Activated CD4-positive, alpha-beta T cell treated with anti-CD3 and anti-CD28 coated beads, Interleukin-2, amount 10 ng/mL, durations not matched to agents 24 days and 14 days (primary cell): Measurements from ENCODE around the gene SPINK4. TPM values are rescaled to one million over a fixed set of nuclear protein-coding genes. Genes with fewer than 3 reads are reported as not detected.

Source experiments
- DNase-seq: peaks from one replicate; pipeline ENCODE4 v3.0.0; 2022
- H3K27ac Mint-ChIP-seq: one replicate; pipeline ENCODE4 v1.8.0; 2022; ENCODE audit warnings: mild to moderate bottlenecking, mixed read lengths
- H3K27me3 Mint-ChIP-seq: one replicate; pipeline ENCODE4 v1.8.0; 2022; ENCODE audit warnings: mixed read lengths
- H3K36me3 Mint-ChIP-seq: one replicate; pipeline ENCODE4 v1.8.0; 2022; ENCODE audit warnings: low read depth, mild to moderate bottlenecking, mixed read lengths
- H3K4me1 Mint-ChIP-seq: one replicate; pipeline ENCODE4 v1.8.0; 2021; ENCODE audit warnings: mixed read lengths
- H3K4me3 Mint-ChIP-seq: one replicate; pipeline ENCODE4 v1.8.0; 2022; ENCODE audit warnings: mild to moderate bottlenecking, moderate library complexity, mixed read lengths
- H3K9me3 Mint-ChIP-seq: one replicate; pipeline ENCODE4 v1.8.0; 2021; ENCODE audit warnings: mixed read lengths
- intact Hi-C: fragments of 100-400 bp; cut with micrococcal nuclease; formaldehyde crosslinking; loops from one replicate; pipeline ENCODE4 v1.15.1; 2023
- total RNA-seq: library from RNA; stranded (reverse); gene quantifications from 2 replicates; pipeline ENCODE4 v1.2.3, GENCODE V29; 2022

SPINK4 gene
- total RNA-seq, 1 donor from 2014 or later: not detected

GRCh38 chr9:33255471-33255870 is 15.5 kb downstream of the SPINK4 start:
- H3K36me3 Mint-ChIP-seq: peaks cover 67% of the 10 kb centered on the region
- H3K9me3 Mint-ChIP-seq: no peaks in the 10 kb centered on the region
- DNase-seq: no peak
- no peak overlapping the region for H3K27ac Mint-ChIP-seq
- H3K27me3 Mint-ChIP-seq: no peaks in the 10 kb centered on the region
- H3K4me1 Mint-ChIP-seq: peaks cover 12% of the 10 kb centered on the region
- no peak overlapping the region for H3K4me3 Mint-ChIP-seq
- intact Hi-C loops: no loop called here

- H3K27ac Mint-ChIP-seq: no peak overlapping the region
- H3K4me1 Mint-ChIP-seq: peaks cover 14% of the 10 kb centered on the region
- intact Hi-C loops: no loop called here
- no peaks in the 10 kb centered on the region for H3K27me3 Mint-ChIP-seq
- no peaks in the 10 kb centered on the region for H3K9me3 Mint-ChIP-seq
- no peak for DNase-seq
- H3K36me3 Mint-ChIP-seq: peaks cover 73% of the 10 kb centered on the region
- H3K4me3 Mint-ChIP-seq: no peak overlapping the region
These were observed 16.3 kb downstream of the SPINK4 start for GRCh38 chr9:33256236-33256635.

GRCh38 chr9:33257276-33257675 is 17.3 kb downstream of the SPINK4 start:
- intact Hi-C loops: no loop called here
- Mint-ChIP-seq H3K27ac (no peak overlapping the region), H3K4me1 (peaks cover 14% of the 10 kb centered on the region), H3K4me3 (no peak overlapping the region), H3K27me3 (no peaks in the 10 kb centered on the region), H3K36me3 (peaks cover 79% of the 10 kb centered on the region), H3K9me3 (no peaks in the 10 kb centered on the region)
- DNase-seq: no peak

- H3K4me1 Mint-ChIP-seq: peaks cover 29% of the 10 kb centered on the region
- intact Hi-C loops: no loop called here
- H3K4me3 Mint-ChIP-seq: no peak overlapping the region
- H3K9me3 Mint-ChIP-seq: no peaks in the 10 kb centered on the region
- no peak overlapping the region for H3K27ac Mint-ChIP-seq
- no peaks in the 10 kb centered on the region for H3K27me3 Mint-ChIP-seq
- DNase-seq: no peak
- peaks cover 76% of the 10 kb centered on the region for H3K36me3 Mint-ChIP-seq
These were observed 20.4 kb downstream of the SPINK4 start for GRCh38 chr9:33260372-33260771.

- intact Hi-C loops: loop anchor here (1.0 kb wide), 6 partner anchors 27 to 238 kb away; partner anchors contain the start of genes B4GALT1, DNAJA1, NFX1 and SMU1
- Mint-ChIP-seq H3K27me3 (no peaks in the 10 kb centered on the region), H3K4me1 (peaks cover 56% of the 10 kb centered on the region), H3K9me3 (no peaks in the 10 kb centered on the region), H3K36me3 (peaks cover 74% of the 10 kb centered on the region), H3K27ac (peak overlapping the region; percentile 96), H3K4me3 (peak overlapping the region; percentile 97)
- DNase-seq: no peak
These were observed 23.4 kb downstream of the SPINK4 start for GRCh38 chr9:33263131-33264002.

GRCh38 chr9:33264003-33264472 is 24.1 kb downstream of the SPINK4 start:
- intact Hi-C loops: loop anchor here (1.0 kb wide), 6 partner anchors 26 to 239 kb away; partner anchors contain the start of genes B4GALT1, DNAJA1, NFX1 and SMU1
- peak overlapping the region; percentile 96 for H3K27ac Mint-ChIP-seq
- peaks cover 52% of the 10 kb centered on the region for H3K4me1 Mint-ChIP-seq
- no peaks in the 10 kb centered on the region for H3K27me3 Mint-ChIP-seq
- H3K36me3 Mint-ChIP-seq: peaks cover 71% of the 10 kb centered on the region
- H3K9me3 Mint-ChIP-seq: no peaks in the 10 kb centered on the region
- peak; percentile 86 for DNase-seq
- H3K4me3 Mint-ChIP-seq: peak overlapping the region; percentile 97

GRCh38 chr9:33264473-33265177 is 24.7 kb downstream of the SPINK4 start, which contains the start of the genes BAG1 and CHMP5:
BAG1 (minus strand) TSS chr9:33264708.
CHMP5 (plus strand) TSS chr9:33265049; CDS start chr9:33265079, 30 bp downstream.
- Mint-ChIP-seq H3K4me3 (peak within 1 kb of the TSS; percentile 97), H3K36me3 (peaks cover 66% of the 10 kb centered on the region), H3K4me1 (peaks cover 52% of the 10 kb centered on the region), H3K27ac (peak within 1 kb of the TSS; percentile 99), H3K9me3 (no peaks in the 10 kb centered on the region), H3K27me3 (no peaks in the 10 kb centered on the region)
- intact Hi-C loops: loop anchor here (1.0 kb wide), 6 partner anchors 26 to 239 kb away; partner anchors contain the start of genes B4GALT1, DNAJA1, NFX1 and SMU1
- peak; percentile 100 for DNase-seq

GRCh38 chr9:33265211-33265865 is 25.4 kb downstream of the SPINK4 start:
- H3K27me3 Mint-ChIP-seq: no peaks in the 10 kb centered on the region
- intact Hi-C loops: no loop called here
- H3K27ac Mint-ChIP-seq: peak overlapping the region; percentile 99
- peak overlapping the region; percentile 97 for H3K4me3 Mint-ChIP-seq
- no peak for DNase-seq
- H3K9me3 Mint-ChIP-seq: no peaks in the 10 kb centered on the region
- peaks cover 45% of the 10 kb centered on the region for H3K4me1 Mint-ChIP-seq
- H3K36me3 Mint-ChIP-seq: peaks cover 63% of the 10 kb centered on the region

GRCh38 chr9:33267151-33267767 is 27.3 kb downstream of the SPINK4 start:
- no peak for DNase-seq
- Mint-ChIP-seq H3K4me3 (peak overlapping the region; percentile 97), H3K27ac (peak overlapping the region; percentile 99), H3K9me3 (no peaks in the 10 kb centered on the region), H3K27me3 (no peaks in the 10 kb centered on the region), H3K4me1 (peaks cover 49% of the 10 kb centered on the region), H3K36me3 (peaks cover 66% of the 10 kb centered on the region)
- intact Hi-C loops: no loop called here

GRCh38 chr9:33270146-33270545 is 30.2 kb downstream of the SPINK4 start:
- DNase-seq: no peak
- no peak overlapping the region for H3K4me3 Mint-ChIP-seq

GRCh38 chr9:33272061-33272460 is 32.1 kb downstream of the SPINK4 start:
- Mint-ChIP-seq H3K9me3 (no peaks in the 10 kb centered on the region), H3K4me1 (peaks cover 32% of the 10 kb centered on the region), H3K4me3 (no peak overlapping the region), H3K36me3 (peaks cover 71% of the 10 kb centered on the region), H3K27ac (peak overlapping the region; percentile 56), H3K27me3 (no peaks in the 10 kb centered on the region)
- DNase-seq: no peak
- intact Hi-C loops: no loop called here

More at GRCh38 chr9:33270146-33270545, 30.2 kb downstream of the SPINK4 start:
- no peak overlapping the region for H3K27ac Mint-ChIP-seq
- H3K36me3 Mint-ChIP-seq: peaks cover 69% of the 10 kb centered on the region
- peaks cover 48% of the 10 kb centered on the region for H3K4me1 Mint-ChIP-seq
- H3K27me3 Mint-ChIP-seq: no peaks in the 10 kb centered on the region
- H3K9me3 Mint-ChIP-seq: no peaks in the 10 kb centered on the region
- intact Hi-C loops: no loop called here

GRCh38 chr9:33273266-33273971 is 33.5 kb downstream of the SPINK4 start:
- H3K36me3 Mint-ChIP-seq: peaks cover 71% of the 10 kb centered on the region
- no peak for DNase-seq
- H3K27ac Mint-ChIP-seq: peak overlapping the region; percentile 82

More at GRCh38 chr9:33273266-33273971, 33.5 kb downstream of the SPINK4 start:
- Mint-ChIP-seq H3K4me1 (peaks cover 24% of the 10 kb centered on the region), H3K9me3 (no peaks in the 10 kb centered on the region), H3K4me3 (no peak overlapping the region), H3K27me3 (no peaks in the 10 kb centered on the region)
- intact Hi-C loops: no loop called here
